Measurements from ENCODE around the gene MAP4K2.
A peak's percentile ranks its signal among the peaks of the same experiment; 100 is the strongest.

MAP4K2 gene

GRCh38 chr11:64791781-64792291 is 11.2 kb downstream of the MAP4K2 start:
- no peak for DNase-seq (ENCODE audit: low read depth)

GRCh38 chr11:64790205-64791095 is 12.6 kb downstream of the MAP4K2 start:
- DNase-seq (ENCODE audit: low read depth), result no peak

DNA sequence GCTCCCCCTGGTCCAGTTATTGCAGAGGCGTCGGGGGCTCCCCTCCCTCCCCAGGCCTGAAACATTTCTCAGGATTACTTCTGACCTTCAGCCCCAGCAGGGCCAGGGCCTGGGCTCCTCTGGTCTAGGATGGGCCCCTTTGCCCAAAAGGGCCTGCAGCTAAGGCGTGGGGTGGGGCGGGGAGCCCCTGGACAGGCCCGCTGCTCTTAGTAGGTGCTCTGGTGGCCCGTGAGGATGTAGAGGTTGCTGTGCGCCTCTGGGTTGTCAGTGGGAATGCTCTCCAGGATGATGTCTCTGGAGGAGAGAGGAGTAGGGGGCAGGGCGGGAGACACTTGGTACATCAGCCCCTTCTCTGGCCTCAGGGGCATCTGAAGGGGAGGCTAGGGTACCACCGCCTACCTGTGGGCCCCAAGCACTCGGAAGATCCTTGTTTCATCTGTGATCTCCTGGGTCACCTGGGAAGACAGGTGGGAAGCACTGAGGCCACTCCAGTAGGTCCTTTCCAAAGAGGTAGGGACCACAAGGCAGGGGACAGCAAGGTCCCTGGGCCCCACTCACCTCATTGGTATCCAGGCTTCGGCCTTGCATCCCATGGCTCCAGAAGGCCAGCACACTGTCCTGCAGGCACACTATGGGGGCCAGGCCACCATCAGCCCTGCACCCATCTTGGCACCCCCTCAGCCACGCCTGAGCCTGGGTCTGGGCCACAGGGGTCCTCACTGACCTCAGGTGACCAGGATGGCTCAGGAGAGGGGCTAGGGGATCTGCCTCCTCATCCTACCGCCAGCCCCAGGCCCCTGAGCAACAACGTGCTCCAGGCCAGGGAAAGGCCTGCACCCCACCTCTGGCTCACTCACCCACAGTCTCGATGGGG is 13.4 kb downstream of the MAP4K2 start:
- no peak for DNase-seq (ENCODE audit: low read depth)

DNA sequence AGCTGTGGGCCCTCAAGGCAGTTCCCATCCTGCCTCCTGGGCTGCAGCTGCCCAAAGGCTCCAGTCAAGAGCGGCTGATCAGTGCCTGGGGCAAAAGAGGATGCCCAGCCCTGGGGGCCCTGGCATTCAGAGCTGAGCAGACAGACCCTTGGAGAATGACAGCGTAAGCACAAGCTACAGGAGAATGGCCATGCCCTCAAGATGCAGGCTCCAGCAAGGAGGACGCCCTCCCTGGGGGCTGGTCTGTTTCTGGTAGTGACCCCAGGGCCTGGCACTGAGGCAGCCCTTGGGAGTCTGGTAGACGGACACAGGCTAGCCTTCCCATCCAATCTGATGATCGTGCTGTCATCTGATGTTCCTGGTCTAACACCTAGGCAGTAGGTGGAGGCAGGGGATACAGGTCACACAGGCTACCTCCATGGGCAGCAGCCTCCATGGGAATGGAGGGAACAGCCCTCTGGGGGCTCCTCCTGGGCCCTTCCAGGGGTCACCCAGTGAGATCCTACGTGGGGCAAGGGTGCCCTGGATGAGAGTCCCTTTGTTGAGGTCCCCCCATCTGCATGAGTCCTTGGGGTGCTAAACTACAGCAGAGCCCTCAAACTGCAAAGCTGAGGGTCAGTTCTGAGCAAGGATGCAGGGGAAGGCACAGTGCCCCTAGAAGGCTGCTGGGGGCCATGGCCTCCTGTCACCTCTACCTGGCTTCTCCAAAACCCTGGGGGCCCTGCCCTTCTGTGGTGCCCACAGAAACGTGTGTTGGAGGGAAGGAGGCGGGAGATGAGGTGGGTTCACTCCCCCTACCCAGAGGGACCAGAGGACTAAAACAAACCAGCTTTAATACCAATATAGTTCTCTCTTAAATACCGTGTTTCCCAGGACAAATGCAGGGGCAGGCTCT is 14.4 kb downstream of the MAP4K2 start:
- DNase-seq (ENCODE audit: low read depth), result no peak

- peak; percentile 54 for DNase-seq (ENCODE audit: low read depth)
These were observed 15.3 kb downstream of the MAP4K2 start for GRCh38 chr11:64787526-64788320.

GRCh38 chr11:64786308-64786707 is 16.7 kb downstream of the MAP4K2 start:
- DNase-seq (ENCODE audit: low read depth), result no peak

- no peak for DNase-seq (ENCODE audit: low read depth)
These were observed 18.0 kb downstream of the MAP4K2 start for GRCh38 chr11:64784813-64785581.

DNA sequence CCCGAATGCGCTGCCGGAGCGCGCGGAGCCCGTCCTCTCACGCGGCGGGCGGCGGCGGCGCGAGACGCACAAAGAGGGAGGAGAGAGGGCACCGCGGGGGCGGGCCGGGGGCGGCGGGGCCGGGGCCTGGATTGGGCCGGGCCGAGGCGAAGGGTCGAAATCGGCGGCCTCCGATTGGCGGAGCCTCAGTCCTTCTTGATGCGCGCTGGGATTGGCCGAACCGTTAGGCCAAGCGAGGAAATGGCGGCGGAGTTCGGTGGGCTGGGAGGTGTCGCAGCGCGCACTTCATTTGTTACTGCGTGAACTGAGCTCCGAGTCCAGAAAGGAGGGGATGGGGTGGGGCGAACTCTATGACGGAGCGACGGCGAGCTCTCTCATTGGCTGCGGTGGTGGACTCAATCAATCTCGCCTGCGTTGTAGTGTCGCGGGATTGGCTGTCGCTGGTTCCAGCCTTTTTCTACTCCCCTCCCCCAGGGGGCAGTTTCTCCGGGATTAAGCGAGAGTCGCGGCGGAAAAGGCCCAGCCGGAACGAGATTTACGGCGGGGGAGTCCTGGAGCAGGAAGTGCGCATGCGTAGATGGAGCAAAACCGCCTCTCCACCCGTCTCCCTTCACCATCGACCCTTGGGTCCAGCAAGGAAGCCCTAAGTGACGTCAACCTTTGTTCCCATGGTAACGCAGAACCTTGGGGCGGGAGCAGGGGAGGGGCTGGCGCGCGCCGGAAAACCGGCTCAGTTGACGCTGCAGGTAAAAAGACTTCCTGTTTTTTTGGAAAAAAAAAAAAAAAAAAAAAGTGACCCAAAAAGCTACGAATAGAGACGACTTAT is 24.3 kb downstream of the MAP4K2 start, which contains the start of gene SF1:
TSS of gene SF1 (minus strand) at position 70 of the 826 bp plus-strand sequence. CDS start 150 bp downstream, outside the sequence.
- DNase-seq (ENCODE audit: low read depth), result peak; percentile 99

GRCh38 chr11:64778223-64778472 is 24.9 kb downstream of the MAP4K2 start:
- no peak for DNase-seq (ENCODE audit: low read depth)

DNA sequence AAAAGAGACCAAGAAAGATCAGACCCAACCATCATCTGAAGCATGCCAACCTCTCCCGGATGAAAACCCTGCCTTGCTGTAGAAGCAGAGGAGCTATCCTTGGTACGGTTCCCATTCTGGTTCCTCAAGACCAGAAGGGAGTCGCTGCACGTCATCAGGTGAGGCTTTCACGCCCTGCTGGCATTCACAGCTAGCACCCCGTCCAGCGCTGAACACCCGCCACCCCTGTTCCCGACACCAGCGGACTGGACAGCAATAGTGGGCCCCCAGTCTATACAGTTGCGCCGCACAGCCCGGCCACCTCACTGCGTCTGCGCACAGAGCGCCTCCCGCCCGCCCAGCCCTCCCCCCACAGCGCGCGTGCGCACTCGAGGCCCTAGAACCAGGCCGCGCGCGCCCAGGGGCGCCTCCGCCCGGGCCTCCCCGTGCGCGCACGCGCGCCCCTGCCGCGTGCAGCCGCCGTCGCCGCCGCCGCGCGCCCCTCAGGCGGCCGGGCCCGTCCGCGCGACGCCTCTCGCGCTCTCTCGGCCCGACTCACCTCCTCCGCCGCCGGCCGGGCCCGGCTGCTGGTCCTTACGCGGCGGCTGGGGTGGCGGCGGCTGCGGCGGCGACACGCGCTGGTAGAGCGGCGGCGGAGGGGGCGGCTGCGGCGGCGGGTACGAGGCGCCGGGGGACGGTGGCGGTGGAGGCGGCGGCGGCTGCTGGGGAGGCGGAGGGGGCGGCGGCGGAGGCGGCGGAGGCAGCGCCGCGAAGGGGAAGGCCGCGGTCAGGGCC is 25.4 kb downstream of the MAP4K2 start:
- peak; percentile 86 for DNase-seq (ENCODE audit: low read depth)

- no peak for DNase-seq (ENCODE audit: low read depth)
These were observed 26.1 kb downstream of the MAP4K2 start for GRCh38 chr11:64776875-64777274.

DNA sequence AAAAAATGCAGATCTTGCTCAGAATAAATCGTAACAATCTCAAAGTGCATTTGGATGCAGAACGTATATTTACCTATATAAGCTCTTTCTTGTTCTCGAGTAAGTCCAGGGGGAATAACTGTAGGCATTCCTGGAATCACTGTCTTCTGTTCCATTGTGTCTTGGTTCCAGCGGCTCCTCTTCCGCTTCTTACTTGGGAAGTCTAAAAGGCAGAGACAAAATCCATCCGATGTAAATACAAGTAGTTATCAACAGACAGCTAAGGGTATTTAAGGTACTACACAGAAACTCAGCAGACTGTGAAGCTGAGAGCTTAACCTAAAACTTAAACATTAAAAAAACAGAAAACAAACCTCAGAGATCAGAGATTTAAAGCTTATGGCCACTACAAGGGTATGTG is 26.6 kb downstream of the MAP4K2 start:
- DNase-seq (ENCODE audit: low read depth), result no peak

- DNase-seq (ENCODE audit: low read depth), result no peak
These were observed 28.9 kb downstream of the MAP4K2 start for GRCh38 chr11:64774144-64774543.

DNA sequence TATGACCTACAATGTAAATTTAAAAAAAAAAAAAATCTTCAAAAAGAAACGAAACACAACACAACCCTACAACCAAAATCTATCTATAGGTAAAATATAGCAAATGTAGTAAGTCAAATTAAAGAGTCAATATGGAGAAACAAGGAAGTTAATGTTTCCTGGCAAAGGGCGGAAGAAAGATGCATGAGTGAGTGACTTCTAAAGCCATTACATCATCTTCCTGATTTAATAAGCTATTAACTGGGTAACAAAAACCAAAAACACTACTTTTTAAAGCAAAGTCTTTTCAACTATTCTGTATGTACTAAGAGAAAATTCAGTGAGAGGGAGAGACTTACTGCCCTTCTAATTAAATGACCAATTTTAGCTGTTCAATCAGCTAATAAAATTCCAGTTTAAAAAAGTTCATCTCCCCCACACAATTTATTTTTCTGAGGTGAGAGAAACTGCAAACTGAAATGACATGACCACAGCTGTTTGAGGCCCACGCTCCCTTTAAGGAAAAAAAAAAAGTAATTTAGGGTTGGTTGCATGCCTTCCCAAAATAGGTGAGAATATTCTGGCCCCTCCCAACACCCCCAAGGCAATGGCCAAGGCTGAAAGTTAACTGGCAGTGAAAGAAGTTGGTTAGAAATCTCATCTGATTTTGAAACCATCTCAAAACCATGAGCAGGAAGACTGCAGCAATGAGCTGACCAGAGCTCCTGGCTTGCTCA is 30.6 kb downstream of the MAP4K2 start:
- DNase-seq (ENCODE audit: low read depth), result no peak

DNA sequence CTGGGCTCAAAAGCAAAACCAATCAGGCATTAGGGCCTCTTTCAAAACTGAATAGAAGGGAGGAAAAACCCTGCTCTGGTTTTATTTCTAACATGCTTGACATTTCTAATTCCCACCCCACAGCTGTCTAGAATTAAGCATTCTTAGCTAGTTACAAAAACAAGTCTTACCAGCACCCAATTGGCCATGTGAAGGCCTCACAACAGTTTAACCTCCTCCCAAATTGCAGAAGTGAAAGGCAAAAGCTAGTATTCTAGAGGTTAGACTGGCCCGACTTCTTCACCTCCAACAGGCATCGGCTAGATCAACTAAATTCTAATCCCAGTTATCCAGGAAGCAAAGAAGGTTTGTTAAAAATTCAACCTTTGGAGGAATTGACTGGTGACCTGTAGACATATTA is 31.2 kb downstream of the MAP4K2 start:
- DNase-seq (ENCODE audit: low read depth), result no peak

GRCh38 chr11:64770120-64770519 is 32.9 kb downstream of the MAP4K2 start:
- no peak for DNase-seq (ENCODE audit: low read depth)

DNA sequence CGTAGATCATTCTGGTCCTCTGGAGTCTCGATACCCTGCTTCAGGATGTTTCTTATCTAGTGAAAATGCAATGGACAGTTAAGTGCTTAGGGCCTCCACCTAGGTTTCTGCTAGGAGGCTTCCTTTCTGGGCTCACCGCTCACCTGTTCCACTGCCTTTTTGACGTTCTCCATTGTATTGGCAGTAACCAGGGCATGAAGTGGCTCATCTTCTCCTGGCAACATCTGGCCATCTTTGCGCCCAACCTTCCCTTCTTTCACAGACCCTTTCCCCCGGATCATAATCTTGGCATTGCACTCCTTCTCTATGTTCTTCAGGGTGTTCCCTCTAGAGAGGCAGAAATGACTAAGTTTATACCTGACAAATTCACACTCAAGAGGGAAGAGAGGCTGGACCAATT is 33.7 kb downstream of the MAP4K2 start:
- no peak for DNase-seq (ENCODE audit: low read depth)

DNA sequence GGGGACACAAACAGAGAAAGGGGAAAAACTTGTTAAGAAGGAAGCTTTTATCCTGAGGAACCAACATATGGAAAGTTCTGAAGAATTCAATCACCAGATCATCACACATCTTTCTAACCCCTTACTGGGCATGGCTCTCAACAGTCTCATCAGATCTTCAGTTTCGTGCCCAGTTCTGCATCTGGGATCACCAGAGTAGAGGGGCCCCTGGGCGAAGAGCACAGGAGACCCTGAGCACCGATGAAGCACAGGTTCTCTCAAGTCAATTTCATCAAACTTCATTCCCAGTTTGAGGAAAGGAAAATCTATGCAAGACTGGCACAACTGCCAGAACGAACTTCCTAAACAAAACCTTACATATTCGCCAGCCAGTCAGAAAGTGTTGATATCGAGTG is 34.7 kb downstream of the MAP4K2 start:
- DNase-seq (ENCODE audit: low read depth), result no peak

Measured in iris pigment epithelial cell (primary cell).